AG04450 (cell line): ENCODE results near the gene ASPSCR1. TPM values are rescaled to one million over a fixed set of nuclear protein-coding genes. Genes with fewer than 3 reads are reported as not detected.

ENCODE experiments used
- CTCF ChIA-PET: fragments of 300-600, 350-600 bp; formaldehyde crosslinking; extraction: SDS; loops from one replicate; lab custom pipeline; 2022; ENCODE audit warnings: antibody characterized with exemption, inconsistent platforms; lab: Charles Lee
- POLR2A ChIA-PET: fragments of 350-600 bp; formaldehyde crosslinking; extraction: SDS; loops from one replicate; lab custom pipeline; 2021; ENCODE audit warnings: antibody characterized with exemption, inconsistent platforms; lab: Yijun Ruan, JAX
- DNase-seq: peaks from one replicate; pipeline ENCODE4 v3.0.0-alpha.2; 2011; ENCODE audit warnings: low read depth, low spot score
- H3K27ac ChIP-seq: one replicate; pipeline ENCODE4 v1.5.1; 2012; ENCODE audit warnings: low read depth, low read length, control low read depth
- H3K27me3 ChIP-seq: one replicate; pipeline ENCODE4 v1.6.0; 2012; ENCODE audit warnings: low read length; ENCODE audit not compliant: control insufficient read depth, insufficient read depth
- H3K4me3 ChIP-seq: 2 replicates; pipeline ENCODE4 v1.5.1; 2011; ENCODE audit warnings: mild to moderate bottlenecking, low read depth, low read length, control low read depth
- H3K9me3 ChIP-seq: 2 replicates; pipeline ENCODE4 v1.5.1; 2012; ENCODE audit warnings: low read length; ENCODE audit not compliant: control insufficient read depth, insufficient read depth
- CTCF ChIP-seq: IDR thresholded peaks from 2 replicates; pipeline ENCODE4 v1.5.1; 2011; ENCODE audit warnings: low read depth, low read length, control low read depth, inconsistent platforms
- polyA plus RNA-seq: library from polyadenylated mRNA; depleted of rRNA; stranded (reverse); fragments of >200 nt; gene quantifications from 2 replicates; pipeline ENCODE4 v1.2.3, GENCODE V29; 2011

The ASPSCR1 gene
- polyA plus RNA-seq, 1 experiment: 7.1 TPM

GRCh38 chr17:82022981-82023446, 45.6 kb downstream of the ASPSCR1 start, which contains the start of gene LRRC45:
Gene LRRC45, plus strand, starts transcription at chr17:82023305. Its CDS starts 339 bp downstream, at chr17:82023644.
- Histone ChIP-seq H3K27ac (no peak within 1 kb of the TSS), H3K27me3 (no peaks in the 10 kb centered on the region), H3K9me3 (no peaks in the 10 kb centered on the region; the same call in 1 of the 2 replicates), H3K4me3 (peak within 1 kb of the TSS; percentile 80)
- CTCF ChIA-PET: interaction anchor here (0.8 to 4.5 kb wide), 3 partner anchors 15 to 201 kb away, joined by 3 to 34 read pairs (median 5); partner anchors contain the start of gene DCXR
- DNase-seq: peak; percentile 99
- POLR2A ChIA-PET: interaction anchor here (0.7 to 1.9 kb wide), 6 partner anchors 15 to 1153 kb away, joined by 3 to 10 read pairs (median 6); partner anchors contain the start of genes DCXR and FASN
- TF ChIP-seq CTCF: no peak

GRCh38 chr17:82023447-82024241, 46.2 kb downstream of the ASPSCR1 start:
- H3K4me3 ChIP-seq: peak overlapping the region; percentile 72
- POLR2A ChIA-PET: interaction anchor here (0.7 to 1.9 kb wide), 5 partner anchors 14 to 1153 kb away, joined by 3 to 10 read pairs (median 7); partner anchors contain the start of genes DCXR and FASN
- CTCF ChIA-PET: interaction anchor here (1.3 kb wide), 1 partner anchor 14 kb away, joined by 5 read pairs; the partner anchor contains the start of gene DCXR
- H3K27me3 ChIP-seq: no peaks in the 10 kb centered on the region
- H3K9me3 ChIP-seq: no peaks in the 10 kb centered on the region; the same call in 1 of the 2 replicates
- no peak for TF ChIP-seq CTCF
- no peak for DNase-seq
- H3K27ac ChIP-seq: no peak overlapping the region

- no peaks in the 10 kb centered on the region for H3K27me3 ChIP-seq
- no peaks in the 10 kb centered on the region for H3K9me3 ChIP-seq
- no peak overlapping the region for H3K27ac ChIP-seq
- H3K4me3 ChIP-seq: no peak overlapping the region
- DNase-seq: no peak
- ChIA-PET CTCF (no interaction called here), POLR2A (no interaction called here)
- TF ChIP-seq CTCF: no peak
These were observed 47.4 kb downstream of the ASPSCR1 start for GRCh38 chr17:82024859-82025258.

- no peaks in the 10 kb centered on the region; the same call in 1 of the 2 replicates for H3K9me3 ChIP-seq
- no peak for DNase-seq
- ChIA-PET POLR2A (no interaction called here), CTCF (interaction anchor here (1.7 kb wide), 1 partner anchor 12 kb away, joined by 7 read pairs; the partner anchor contains the start of gene DCXR)
- TF ChIP-seq CTCF: no peak
- H3K27ac ChIP-seq: no peak overlapping the region
- no peak overlapping the region for H3K4me3 ChIP-seq
- no peaks in the 10 kb centered on the region for H3K27me3 ChIP-seq
These were observed 48.1 kb downstream of the ASPSCR1 start for GRCh38 chr17:82025401-82026107.
